Effector memory CD8-positive, alpha-beta T cell (primary cell): ENCODE data around the gene PREPL.
A peak's percentile ranks its signal among the peaks of the same experiment; 100 is the strongest.
"Not testable (repeated sequence)": the region's sequence is repeated elsewhere in the genome, so short reads cannot be mapped to it uniquely, and the experiment has no call there.

Source experiments
- ATAC-seq: fragments of 150-1000 bp; cut with Tn5 transposase; replicated peaks from 2 replicates; pipeline ENCODE4 v1.10.0; 2021; ENCODE audit warnings: mild to moderate bottlenecking, moderate library complexity
- DNase-seq, 3 experiments: peaks; one replicate each; pipeline ENCODE4 v3.0.0; 2021
- H3K27ac Mint-ChIP-seq, 2 donors: one replicate each; pipeline ENCODE4 v1.8.0; 2022; ENCODE audit warnings: mild to moderate bottlenecking in 2 of 2, mixed read lengths in 2 of 2, moderate library complexity in 2 of 2
- H3K27me3 Mint-ChIP-seq, 2 donors: one replicate each; pipeline ENCODE4 v1.8.0; 2022; ENCODE audit warnings: mixed read lengths in 2 of 2
- H3K36me3 Mint-ChIP-seq: one replicate; pipeline ENCODE4 v1.8.0; 2022; ENCODE audit warnings: mild to moderate bottlenecking, moderate library complexity, mixed read lengths; ENCODE audit not compliant: insufficient read depth
- H3K4me1 Mint-ChIP-seq, 2 donors: one replicate each; pipeline ENCODE4 v1.8.0; 2022; ENCODE audit warnings: low read depth in 2 of 2, mixed read lengths in 2 of 2
- H3K4me3 Mint-ChIP-seq, 2 donors: one replicate each; pipeline ENCODE4 v1.8.0; 2022; ENCODE audit warnings: mild to moderate bottlenecking in 2 of 2, mixed read lengths in 2 of 2, moderate library complexity in 2 of 2
- H3K9me3 Mint-ChIP-seq, 2 donors: one replicate each; pipeline ENCODE4 v1.8.0; 2022; ENCODE audit warnings: mixed read lengths in 2 of 2
- total RNA-seq, 9 experiments: gene quantifications; one replicate each; lab custom pipeline; 2026; lab: John Stamatoyannopoulos, UW

Gene PREPL
- total RNA-seq, result 45.7 to 90.8 (median 79.3) reads per million in 9 experiments

DNA sequence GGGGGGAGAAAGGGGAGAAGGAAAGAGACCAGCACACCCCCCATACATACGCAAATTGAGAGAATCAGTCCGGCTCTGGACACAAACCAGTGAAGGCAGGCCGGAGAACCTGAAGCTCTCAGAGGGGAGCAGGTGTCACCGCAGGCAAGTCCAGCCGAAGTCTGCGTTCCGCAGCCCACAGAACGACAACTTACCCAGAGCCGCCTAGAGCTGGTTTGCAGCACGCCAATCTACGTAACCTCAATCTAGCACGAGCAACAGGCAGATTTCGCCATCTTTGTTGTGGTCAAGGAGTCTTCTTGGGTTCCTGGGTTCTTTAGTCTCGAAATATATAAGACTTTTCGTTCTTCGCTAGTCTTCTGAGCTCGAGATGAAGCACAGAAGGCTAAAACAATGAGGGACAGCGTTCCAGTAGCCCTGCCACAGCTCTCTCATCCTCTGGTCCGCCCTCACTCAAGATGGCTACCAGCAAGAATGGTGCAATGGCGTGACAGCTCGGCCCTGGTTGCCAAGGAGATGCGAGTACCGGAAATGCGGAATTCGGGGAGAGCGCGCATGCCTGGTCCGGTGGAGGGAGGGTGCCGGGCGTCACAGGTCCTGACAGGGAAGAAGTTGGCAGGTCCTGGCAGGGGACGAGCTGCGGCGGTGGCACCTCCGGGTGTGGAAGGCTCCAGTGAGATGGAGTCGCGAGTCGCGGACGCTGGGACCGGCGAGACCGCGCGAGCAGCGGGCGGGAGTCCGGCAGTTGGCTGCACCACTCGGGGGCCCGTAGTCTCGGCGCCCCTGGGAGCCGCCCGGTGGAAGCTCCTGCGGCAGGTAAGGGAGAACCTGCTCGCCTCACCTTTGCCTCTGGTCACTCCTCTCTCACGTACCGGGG, at the start of gene PREPL, which contains the start of gene CAMKMT:
Gene PREPL (minus strand): TSS at position 165 of the 877 bp plus-strand sequence. CDS start 15,152 bp downstream, outside the sequence.
Gene CAMKMT (plus strand): TSS at position 618 of the 877 bp plus-strand sequence.
- peaks cover 24 to 37% of the 10 kb centered on the region in 2 donors for H3K4me1 Mint-ChIP-seq
- no peaks in the 10 kb centered on the region for H3K9me3 Mint-ChIP-seq
- peaks cover 16% of the 10 kb centered on the region for H3K36me3 Mint-ChIP-seq
- H3K27ac Mint-ChIP-seq, result peak within 1 kb of the TSS; percentile 99
- ATAC-seq (peak; percentile 82), DNase-seq (peak; percentile 98)
- H3K27me3 Mint-ChIP-seq, result no peaks in the 10 kb centered on the region
- peak within 1 kb of the TSS; percentile 90 to 96 for H3K4me3 Mint-ChIP-seq

DNA sequence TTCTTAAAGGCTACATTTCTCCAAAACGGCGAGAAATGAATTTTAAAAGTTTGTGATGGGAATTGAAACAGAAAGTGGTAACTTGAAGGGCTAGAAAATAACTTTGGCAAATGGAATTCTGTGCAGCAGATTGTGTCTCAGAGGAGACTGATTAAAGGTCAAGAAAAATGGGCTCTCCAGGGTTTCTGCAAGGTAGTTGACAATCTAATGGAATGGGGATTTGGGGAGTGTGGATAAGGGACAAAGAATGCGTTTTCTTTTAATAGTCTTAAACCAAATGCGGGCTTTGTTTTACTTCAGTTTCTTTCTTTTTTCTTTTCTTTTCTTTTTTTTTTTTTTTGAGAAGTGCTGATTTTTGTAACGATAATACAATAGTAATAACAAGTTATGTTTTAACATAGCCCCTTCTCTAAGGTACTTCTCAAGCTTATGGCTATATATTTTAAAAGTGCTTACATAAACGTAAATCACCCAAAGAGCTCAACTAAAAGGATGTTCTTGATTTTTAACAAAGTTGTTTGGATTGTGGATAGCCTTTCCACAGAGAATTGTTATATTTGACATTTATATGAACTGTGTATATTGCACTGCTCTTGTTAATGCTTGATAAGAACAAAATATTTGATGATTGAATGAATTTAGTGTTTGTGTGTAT, 37.1 kb upstream of the PREPL start:
- Mint-ChIP-seq H3K36me3 (peaks cover 11% of the 10 kb centered on the region), H3K4me1 (no peaks in the 10 kb centered on the region), H3K9me3 (no peaks in the 10 kb centered on the region), H3K27ac (no peak overlapping the region), H3K27me3 (no peaks in the 10 kb centered on the region), H3K4me3 (no peak overlapping the region)
- DNase-seq (no peak), ATAC-seq (no peak)

DNA sequence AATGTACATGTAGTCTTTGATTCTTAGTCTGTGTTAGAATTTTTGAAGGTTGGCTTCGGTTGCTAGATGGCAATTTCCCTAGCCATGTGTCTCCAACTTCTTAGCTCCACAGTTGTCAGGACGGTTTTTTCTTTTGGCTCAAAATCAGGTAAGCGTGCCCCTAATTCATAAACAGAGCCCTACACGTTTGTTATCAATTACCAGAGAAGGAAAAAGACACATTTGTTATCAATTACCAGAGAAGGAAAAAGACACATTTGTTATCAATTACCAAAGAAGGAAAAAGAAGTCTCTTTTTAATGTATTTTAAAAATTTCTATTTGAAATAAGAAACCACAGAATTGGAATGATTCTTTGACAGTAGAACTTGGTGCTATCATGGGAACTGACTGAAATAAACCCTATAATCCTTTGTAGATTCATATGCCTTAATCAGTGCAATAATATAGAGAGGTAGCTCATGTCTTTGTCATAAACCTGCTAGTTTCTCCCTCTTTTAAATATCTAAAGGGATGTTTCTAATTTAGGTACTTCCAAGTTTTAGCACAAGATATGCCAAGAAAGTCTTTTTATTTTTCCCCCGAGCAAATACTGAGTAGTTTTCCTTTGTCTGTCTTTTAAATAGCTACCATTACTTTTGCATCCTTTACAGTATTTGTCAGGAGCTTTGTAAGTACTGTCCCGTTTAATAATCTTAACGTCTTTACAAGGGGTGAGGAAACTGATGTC, 36.3 kb upstream of the PREPL start:
- H3K36me3 Mint-ChIP-seq, result peaks cover 11% of the 10 kb centered on the region
- no peak overlapping the region for H3K4me3 Mint-ChIP-seq
- ATAC-seq (no peak), DNase-seq (no peak)
- no peaks in the 10 kb centered on the region for H3K9me3 Mint-ChIP-seq
- H3K27ac Mint-ChIP-seq, result no peak overlapping the region
- no peaks in the 10 kb centered on the region for H3K27me3 Mint-ChIP-seq
- no peaks in the 10 kb centered on the region for H3K4me1 Mint-ChIP-seq

DNA sequence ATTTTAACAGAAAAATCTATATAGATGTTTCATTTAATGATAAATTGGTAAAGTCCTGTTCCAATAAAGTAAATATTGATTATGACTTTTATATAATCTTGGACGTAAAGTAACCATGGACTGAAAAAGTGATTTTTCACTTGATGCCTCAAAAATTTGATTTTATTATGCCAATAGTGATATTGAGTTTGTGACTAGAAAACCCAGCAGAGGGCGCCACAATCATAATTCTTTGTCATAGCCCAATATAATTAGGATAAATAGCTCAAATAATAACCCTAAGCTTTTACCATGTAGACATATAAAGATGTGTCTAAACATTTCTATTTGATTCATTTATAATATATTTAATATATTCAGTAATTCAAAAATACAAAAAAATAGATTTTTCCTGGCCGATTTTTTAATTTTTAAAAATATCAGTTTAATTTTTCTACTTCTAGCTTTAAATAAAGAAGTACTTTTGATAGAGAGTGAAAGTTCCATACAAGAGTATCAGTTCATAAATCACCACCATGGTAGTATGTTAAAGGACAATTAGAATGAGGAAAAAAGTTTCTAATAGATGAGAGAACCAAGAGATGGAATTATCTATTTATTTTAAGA, 31.1 kb upstream of the PREPL start:
- Mint-ChIP-seq H3K9me3 (no peaks in the 10 kb centered on the region), H3K27me3 (no peaks in the 10 kb centered on the region), H3K4me1 (peaks cover 1 to 9% of the 10 kb centered on the region in 2 donors), H3K36me3 (no peaks in the 10 kb centered on the region), H3K4me3 (no peak overlapping the region), H3K27ac (no peak overlapping the region)
- no peak for ATAC-seq
- peak; percentile 30 to 42 (median 40) for DNase-seq

DNA sequence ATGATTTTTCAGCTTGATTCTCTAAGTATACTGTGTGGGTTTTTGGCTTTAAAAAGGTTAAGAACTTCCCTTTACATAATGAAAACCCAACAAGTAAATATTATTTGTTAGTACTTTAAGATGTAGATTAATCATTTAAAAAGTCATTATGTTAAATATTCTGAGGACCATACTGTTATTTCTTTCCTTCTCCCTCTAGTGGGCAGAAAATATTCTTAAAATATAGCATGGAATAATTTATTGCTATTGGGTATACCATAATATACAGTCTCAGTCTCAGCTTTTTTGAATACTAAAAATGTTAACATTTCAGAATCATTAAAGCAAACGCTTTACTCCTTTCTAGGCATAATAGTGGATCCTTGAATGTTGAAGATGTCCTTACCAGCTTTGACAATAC, 28.6 kb upstream of the PREPL start:
- Mint-ChIP-seq H3K4me3 (no peak overlapping the region), H3K27me3 (no peaks in the 10 kb centered on the region), H3K36me3 (no peaks in the 10 kb centered on the region), H3K27ac (no peak overlapping the region), H3K4me1 (peaks cover 9 to 14% of the 10 kb centered on the region in 2 donors), H3K9me3 (no peaks in the 10 kb centered on the region)
- no peak for DNase-seq
- no peak for ATAC-seq

DNA sequence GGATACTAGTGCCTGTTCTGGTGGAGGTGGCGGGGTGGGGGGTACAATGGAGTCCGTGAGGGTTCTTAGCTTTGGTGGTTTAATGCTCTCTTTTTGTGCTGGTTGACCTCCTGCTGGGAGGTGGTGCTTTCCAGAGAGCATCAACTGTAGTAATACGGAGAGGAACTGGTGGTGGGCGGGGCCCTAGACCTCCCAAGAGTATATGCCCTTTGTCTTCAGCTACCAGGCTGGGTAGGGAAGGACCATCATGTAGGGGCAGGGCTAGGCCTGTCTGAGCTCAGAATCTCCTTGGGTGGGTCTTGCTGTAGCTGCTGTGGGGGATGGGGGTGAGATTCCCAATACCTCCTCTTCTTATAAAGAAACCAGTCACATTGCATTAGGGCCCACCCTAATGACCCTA, 27.6 kb upstream of the PREPL start:
- Mint-ChIP-seq H3K27me3 (no peaks in the 10 kb centered on the region), H3K4me3 (no peak overlapping the region), H3K27ac (peak overlapping the region; percentile 22 to 42), H3K36me3 (peaks cover 3% of the 10 kb centered on the region), H3K4me1 (peaks cover 9 to 14% of the 10 kb centered on the region in 2 donors), H3K9me3 (no peaks in the 10 kb centered on the region)
- ATAC-seq (no peak), DNase-seq (no peak)

DNA sequence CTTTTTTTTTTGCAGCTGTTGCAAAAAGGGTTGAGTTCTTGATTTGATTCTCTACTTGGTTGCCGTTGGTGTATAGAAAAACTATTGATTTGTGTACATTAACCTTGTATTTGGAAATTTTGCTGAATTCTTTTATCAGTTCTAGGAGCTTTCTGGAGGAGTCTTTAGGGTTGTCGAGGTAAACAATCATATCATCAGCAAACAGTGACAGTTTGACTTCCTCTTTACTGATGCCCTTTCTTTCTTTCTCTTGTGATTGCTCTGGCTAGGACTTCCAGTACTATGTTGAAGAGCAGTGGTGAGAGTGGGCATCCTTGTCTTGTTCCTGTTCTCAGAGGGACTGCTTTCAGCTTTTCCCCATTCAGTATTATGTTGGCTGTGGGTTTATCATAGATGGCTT, 23.9 kb upstream of the PREPL start:
- ATAC-seq, DNase-seq, H3K4me3 Mint-ChIP-seq, H3K27me3 Mint-ChIP-seq, H3K9me3 Mint-ChIP-seq, H3K27ac Mint-ChIP-seq: not testable (repeated sequence)
- Mint-ChIP-seq H3K36me3 (peaks cover 22% of the 10 kb centered on the region), H3K4me1 (peaks cover 9 to 14% of the 10 kb centered on the region in 2 donors)

DNA sequence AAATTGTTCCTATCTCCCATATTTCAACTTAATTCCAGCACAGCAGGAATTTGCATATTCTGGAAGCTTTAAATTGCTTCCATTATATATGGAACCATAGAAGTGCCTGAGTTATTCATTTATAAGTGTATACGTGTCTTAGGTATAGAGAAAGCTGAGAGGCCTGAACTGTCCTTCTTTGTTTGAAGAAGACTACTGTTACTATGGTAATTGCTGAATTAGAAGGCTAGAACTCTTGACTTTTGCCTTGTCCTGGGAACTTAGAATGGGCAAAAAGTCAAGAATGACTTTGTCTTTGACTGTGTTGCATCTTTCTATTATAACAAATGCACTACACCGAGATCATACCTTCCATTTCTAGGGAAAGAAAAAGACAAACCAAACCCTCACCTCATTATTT, 16.2 kb upstream of the PREPL start:
- Mint-ChIP-seq H3K27me3 (no peaks in the 10 kb centered on the region), H3K4me1 (no peaks in the 10 kb centered on the region), H3K9me3 (no peaks in the 10 kb centered on the region), H3K27ac (no peak overlapping the region), H3K36me3 (peaks cover 14% of the 10 kb centered on the region), H3K4me3 (no peak overlapping the region)
- ATAC-seq (no peak), DNase-seq (no peak)

DNA sequence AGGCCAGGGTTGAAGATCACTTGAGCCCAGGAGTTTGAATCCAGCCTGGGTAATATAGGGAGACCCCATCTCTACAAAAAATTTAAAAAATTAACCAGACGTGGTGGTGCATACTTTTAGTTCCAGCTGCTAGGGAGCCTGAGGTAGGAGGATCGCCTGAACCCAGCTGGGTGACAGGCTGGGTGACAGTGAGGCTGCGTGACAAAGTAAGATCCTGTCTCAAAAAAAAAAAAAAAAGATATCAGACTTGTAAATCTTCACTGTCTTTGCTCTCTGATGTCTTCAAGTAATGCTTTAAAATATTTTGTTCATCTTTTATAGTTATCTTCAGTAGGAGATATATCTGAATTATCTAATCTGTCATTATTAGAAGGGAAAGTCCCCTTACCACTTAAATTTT, 11.0 kb upstream of the PREPL start:
- DNase-seq, result no peak
- Mint-ChIP-seq H3K4me1 (peaks cover 0 to 3% of the 10 kb centered on the region in 2 donors), H3K9me3 (no peaks in the 10 kb centered on the region), H3K27ac (no peak overlapping the region), H3K4me3 (no peak overlapping the region), H3K27me3 (no peaks in the 10 kb centered on the region), H3K36me3 (peaks cover 5% of the 10 kb centered on the region)
- no peak for ATAC-seq

DNA sequence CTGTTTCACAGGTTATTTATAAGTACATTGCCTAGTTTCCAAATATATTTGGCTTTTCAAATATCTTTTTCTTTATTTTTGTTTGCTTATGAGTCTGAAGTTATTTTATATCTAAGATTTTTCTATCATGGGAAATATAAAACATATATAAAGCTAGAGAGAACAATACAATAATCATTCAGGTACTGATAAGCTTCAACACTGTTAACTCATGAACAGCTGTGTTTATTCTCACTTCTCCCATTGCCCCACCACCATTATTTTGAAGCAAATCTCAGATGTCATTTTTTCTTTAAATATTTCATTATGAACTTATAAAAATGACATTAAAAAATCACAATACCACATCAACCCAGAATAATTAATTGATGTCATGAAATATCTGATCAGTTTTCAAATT, 10.2 kb upstream of the PREPL start:
- H3K9me3 Mint-ChIP-seq, result no peaks in the 10 kb centered on the region
- ATAC-seq, result no peak
- H3K27me3 Mint-ChIP-seq, result no peaks in the 10 kb centered on the region
- H3K36me3 Mint-ChIP-seq, result peaks cover 5% of the 10 kb centered on the region
- no peak for DNase-seq
- H3K27ac Mint-ChIP-seq, result no peak overlapping the region
- H3K4me1 Mint-ChIP-seq, result peaks cover 0 to 3% of the 10 kb centered on the region in 2 donors
- no peak overlapping the region for H3K4me3 Mint-ChIP-seq

DNA sequence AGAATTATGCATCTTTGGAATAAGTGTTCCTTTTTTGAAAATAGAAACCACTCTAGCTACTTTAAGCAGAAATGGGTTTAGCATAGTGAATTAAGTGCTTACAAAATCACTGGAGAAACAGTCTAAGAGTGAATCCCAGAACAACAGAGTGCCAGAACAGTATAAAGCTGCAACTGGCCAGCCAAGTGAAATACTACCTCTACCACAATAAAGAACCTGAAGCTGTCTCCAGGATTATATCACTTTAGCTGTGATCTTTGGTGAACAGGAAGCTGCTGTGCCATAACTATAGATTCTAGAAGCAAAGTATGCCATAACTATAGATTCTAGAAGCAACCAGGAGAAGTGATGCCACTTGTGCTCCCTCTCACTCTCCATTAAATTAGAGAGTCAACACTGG, 8.1 kb upstream of the PREPL start:
- H3K27me3 Mint-ChIP-seq, result no peaks in the 10 kb centered on the region
- no peak overlapping the region for H3K27ac Mint-ChIP-seq
- no peak overlapping the region for H3K4me3 Mint-ChIP-seq
- H3K4me1 Mint-ChIP-seq, result peaks cover 0 to 9% of the 10 kb centered on the region in 2 donors
- no peak for ATAC-seq
- no peaks in the 10 kb centered on the region for H3K9me3 Mint-ChIP-seq
- H3K36me3 Mint-ChIP-seq, result peaks cover 5% of the 10 kb centered on the region
- no peak for DNase-seq

DNA sequence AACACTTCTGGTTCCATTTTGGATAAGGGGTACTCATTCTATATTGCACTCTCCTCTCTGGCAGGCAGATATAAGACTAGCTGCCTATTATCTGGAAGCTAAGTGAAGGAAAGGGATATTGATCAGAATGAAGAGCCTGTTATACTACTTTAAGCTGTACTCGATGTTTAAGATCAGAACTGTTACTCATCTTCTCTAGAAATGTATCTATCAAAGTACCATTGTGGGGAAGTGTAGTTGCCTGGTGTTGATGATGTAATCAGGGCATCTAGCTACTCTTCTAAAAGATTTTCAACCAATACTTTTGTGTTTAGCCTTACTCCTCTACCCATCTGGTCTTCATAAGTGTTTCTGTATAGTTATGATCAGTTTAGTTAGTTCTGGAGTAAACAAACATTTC, 6.3 kb upstream of the PREPL start:
- Mint-ChIP-seq H3K4me1 (peaks cover 4 to 18% of the 10 kb centered on the region in 2 donors), H3K36me3 (peaks cover 2% of the 10 kb centered on the region), H3K27me3 (no peaks in the 10 kb centered on the region), H3K27ac (no peak overlapping the region), H3K9me3 (no peaks in the 10 kb centered on the region), H3K4me3 (no peak overlapping the region)
- ATAC-seq, result no peak
- no peak for DNase-seq

DNA sequence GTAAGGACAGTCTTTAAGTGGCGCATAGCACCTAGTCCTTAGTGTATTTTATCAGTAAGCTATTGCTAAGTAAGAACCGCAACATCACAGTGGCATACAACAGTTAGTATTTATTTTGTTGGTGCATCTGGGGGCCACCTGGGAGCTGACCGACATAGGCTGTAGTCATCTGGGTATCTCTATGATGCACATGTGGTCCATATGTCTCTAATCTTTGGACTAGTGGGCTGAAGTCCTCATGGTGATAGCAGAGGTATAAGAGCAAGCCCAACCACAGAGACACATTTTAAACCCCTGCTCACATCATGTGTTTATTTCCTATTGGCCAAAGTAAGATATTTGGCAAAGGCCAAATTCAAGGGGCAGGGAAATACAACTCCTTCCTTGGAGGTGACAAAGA, 3.3 kb upstream of the PREPL start:
- H3K4me1 Mint-ChIP-seq, result peaks cover 15 to 27% of the 10 kb centered on the region in 2 donors
- no peak for DNase-seq
- H3K4me3 Mint-ChIP-seq, result no peak overlapping the region
- peaks cover 16% of the 10 kb centered on the region for H3K36me3 Mint-ChIP-seq
- ATAC-seq, result no peak
- no peak overlapping the region for H3K27ac Mint-ChIP-seq
- H3K9me3 Mint-ChIP-seq, result no peaks in the 10 kb centered on the region
- no peaks in the 10 kb centered on the region for H3K27me3 Mint-ChIP-seq
